HG03095 (cell line): ENCODE results near the gene PLCB4.

Experiments used
- ATAC-seq: cut with Tn5 transposase; IDR thresholded peaks from one replicate; pipeline ENCODE4 v1.9.1; 2021; ENCODE audit warnings: moderate library complexity; ENCODE audit not compliant: unreplicated experiment

The PLCB4 gene

DNA sequence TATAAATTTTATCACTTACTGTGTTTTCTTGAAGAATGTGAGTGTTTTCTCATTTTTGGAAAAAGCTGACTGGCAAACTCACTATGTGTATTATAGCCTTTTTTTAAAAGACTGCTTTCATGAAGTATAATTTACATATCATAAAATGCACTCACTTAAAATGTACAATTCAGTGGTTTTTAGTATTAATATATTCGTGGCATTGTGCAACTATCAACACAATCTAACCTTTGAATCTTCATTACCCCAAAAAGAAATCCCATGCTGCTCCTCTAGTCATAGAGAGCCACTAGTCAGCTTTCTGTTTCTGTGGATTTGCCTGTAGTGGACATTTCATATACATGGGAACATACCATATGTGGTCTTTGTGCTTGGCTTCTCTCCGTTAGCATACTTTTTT lies 143.8 kb downstream of the PLCB4 start:
- ATAC-seq: no peak

DNA sequence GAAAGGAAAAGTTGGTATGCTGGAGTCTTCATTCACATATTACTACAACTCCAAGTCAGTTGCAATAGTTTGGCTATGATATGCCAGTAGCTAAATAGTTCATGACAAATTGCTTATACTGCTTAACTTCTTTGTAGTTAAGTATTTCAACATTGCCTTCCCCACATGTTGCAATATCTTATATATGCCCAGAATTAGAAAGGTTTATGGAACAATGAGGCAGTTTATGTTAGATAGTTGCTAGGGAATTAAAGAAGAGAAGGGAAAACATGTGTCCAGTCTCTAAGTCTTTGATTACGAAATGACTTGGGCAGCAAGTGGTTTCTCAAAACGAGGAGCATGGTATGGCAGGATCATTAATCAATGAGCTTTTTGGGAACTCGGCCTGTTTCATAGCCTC lies 145.8 kb downstream of the PLCB4 start:
- ATAC-seq: no peak

DNA sequence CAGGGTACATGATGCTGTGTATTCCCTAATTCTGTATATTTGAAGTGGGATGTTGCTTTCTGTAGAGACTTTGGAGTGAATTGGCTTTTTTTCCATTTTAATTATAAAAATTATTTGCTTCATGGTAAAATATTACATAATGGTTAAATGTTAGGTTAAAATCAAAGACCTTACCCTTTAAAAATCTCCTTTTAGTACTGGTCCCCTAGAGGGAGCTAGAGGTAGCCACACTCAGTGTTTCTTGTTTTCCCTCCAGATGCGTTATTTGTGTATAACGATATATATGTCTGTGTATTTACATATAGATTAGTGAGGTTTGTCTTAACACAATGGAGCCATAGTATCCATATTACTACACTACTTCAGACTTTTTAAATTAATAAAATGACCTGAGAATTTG lies 146.7 kb downstream of the PLCB4 start:
- no peak for ATAC-seq

DNA sequence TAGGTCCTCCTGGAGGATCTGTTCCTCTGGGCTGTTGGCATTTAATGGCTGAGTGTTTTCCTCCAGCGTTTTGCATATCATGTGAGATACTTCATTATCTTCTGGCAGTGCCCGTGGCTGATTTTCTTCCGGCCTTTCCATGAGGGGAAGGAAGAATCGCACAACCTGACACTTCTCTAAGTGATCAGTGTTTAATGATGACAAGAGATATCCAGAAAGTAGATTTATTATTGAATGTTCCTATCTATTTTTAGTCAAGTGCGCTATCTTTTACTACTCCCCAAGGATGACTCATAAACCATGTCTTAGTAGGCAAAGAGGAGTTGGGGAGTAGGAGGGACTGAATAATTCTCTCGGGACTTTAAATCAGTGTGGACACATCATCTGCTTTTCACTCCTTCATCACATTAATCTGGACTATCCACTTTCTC lies 149.7 kb downstream of the PLCB4 start:
- no peak for ATAC-seq

DNA sequence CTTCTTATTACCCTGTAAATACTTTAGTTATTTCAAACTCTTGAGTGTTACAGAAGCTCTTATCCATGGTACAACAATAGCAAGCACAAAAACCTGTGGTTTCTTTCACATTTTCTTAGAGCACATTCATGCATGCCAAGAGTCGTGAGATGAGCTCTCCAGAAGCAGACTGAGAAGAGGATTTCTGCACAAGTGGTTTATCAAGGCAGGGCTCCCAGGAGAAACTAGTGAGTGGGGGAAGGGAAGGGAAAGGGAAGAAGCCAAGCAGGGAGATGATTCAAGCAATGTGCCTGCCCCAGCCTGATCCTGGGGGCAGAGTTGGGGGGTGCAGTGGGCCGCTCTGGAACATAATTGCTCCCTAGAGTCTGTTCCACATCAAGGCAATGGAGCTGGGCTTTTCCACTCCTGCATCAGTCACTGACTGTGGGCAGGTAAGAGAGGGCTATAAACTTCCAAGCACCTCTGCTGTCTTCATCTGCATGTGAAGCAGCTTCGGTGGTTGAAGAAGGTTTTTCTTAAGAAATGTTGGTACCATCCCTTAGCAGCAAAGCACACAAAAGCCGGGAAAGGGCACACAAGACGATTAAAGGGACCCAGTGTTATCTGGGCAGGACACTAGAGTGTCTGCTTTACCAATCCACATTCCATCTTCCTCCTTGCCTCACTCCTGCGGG lies 152.1 kb downstream of the PLCB4 start:
- no peak for ATAC-seq

DNA sequence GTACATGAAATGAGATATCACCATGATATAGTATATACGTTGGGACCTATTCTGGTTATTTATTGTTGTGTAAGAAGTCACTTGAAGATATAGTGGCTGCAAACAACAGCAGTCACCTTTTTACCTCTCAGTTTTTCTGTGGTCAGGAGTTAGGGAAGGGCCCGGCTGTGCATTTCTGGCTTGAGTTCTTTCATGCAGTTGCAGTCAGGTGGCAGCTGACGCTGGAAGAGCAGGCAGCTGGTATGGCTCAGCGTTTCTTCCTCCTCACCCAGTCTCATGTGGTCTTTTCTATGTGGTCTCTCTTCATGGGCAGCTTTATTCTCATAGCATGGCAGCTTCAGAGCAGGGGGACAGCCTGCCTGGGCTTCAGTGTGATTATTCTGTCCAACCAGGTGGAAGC lies 154.4 kb downstream of the PLCB4 start:
- ATAC-seq: no peak

DNA sequence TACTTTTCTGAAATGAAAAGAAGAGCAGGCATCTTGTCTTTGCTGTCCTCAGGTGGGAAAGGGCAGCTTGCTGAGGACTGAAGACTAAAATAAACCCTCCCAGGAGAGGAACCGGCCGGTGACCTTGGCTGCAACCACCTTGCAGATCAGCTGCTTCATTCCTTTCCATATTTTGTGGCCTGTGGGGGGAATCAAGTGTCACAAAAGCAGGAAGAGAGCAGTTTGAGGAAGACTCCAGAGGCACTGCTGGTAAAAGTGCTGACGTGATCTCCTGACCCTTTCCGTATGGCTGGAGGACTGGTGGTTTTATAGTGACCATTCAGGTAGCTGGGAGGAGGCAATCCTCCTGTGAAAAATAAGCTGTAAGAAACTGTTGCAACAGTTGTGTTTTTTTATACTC lies 157.0 kb downstream of the PLCB4 start:
- no peak for ATAC-seq

DNA sequence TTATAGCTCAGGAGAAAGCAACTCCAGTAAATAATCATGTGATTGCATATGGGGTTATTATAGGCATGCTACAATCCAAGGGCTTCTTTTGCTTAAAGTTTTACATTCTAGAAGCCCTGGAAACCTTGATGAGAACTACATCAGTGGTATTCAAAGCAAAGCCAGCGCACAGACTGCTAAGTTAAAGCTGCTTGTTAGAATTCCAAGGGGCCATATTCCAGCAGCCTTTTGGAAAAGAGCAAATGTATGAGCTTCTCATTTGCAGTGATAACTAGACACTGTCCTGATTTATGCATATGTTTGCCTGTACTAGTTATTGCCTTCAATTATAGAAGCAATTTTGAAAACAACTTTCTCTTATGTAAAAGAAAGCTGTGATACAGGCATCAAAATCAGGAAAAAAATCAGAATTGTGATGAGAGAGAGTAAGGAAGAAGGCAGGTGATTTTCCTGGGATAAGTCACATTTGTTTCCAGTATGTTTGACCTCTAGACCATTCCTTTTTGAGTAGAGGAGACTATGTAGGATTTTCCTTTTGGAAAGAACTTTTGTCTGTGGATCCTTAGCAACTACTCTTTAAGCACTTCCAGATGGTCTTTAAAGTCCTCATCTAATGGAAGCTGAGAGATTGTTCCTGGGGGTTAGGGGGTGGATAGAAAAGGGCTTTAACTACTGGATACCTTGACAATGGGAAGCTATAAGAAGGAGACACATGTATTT lies 159.2 kb downstream of the PLCB4 start:
- ATAC-seq: no peak

DNA sequence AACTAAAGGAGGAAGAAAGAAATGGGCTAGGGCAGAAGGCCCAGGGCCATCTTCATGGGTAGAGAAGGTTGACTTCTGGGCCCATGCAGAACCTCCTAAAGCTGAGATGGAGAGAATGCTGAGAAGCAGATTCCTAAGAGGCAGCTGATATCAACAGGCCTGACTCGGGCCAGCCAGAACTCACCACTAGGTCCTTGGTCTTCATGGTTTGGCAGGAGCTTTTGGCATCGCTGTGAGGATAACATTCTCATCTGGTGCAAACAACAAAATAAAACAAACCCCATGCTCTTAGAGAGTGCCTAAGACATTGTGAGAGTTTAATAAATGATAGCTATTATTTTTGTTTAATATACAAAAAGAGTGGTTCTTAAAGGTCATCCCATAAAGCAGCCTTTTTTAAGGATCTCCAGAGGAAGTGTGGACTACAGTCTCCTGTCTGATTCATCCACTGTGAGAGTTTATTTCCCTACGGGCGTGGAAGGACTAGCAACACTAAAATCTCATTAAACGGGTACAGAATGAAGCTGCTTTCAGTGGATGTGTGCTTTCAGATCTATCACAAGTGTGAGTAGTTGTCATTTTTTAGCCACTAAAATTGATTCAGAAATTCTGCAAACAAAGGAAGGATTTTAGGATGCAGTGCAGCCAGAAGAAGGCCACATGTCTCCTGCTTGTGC lies 160.0 kb downstream of the PLCB4 start:
- ATAC-seq: no peak

DNA sequence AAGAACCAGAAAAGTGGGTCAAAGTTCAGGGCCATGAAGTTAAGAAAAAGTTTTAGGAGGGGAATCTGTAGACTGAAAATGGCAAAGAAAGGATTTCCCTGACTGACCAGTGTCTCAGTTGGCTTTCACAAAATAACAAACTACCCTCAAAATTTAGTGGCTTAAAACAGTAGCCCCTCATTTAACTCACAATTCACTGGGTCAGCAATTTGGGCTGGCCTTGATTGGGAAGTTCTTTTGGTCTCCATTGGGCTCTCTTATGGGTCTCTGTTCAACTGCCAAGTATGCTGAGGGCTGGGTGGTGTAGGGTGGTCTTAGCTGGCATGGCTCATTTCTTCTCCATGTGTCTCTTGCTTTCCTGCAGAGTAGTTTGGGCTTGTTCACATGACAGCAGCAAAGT lies 161.5 kb downstream of the PLCB4 start:
- no peak for ATAC-seq

DNA sequence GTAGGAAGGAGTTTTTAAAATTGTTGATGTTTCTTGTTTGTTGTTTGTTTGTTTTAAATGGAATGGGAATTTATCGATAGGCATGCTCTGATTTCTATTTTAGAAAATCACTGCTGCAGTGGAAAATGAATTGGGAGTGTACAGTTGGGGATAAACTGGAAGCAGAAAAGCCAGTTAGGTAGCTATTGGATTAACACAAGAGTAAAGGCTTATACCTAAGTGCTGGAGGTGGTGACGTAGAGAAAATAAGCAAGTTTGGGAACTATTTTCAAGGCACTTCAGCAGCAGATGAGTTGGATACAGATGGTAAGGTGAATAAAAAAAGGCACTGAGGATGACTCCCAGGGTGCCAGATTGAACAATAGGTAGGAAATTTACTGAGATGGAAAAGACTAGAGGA lies 164.9 kb downstream of the PLCB4 start:
- no peak for ATAC-seq

DNA sequence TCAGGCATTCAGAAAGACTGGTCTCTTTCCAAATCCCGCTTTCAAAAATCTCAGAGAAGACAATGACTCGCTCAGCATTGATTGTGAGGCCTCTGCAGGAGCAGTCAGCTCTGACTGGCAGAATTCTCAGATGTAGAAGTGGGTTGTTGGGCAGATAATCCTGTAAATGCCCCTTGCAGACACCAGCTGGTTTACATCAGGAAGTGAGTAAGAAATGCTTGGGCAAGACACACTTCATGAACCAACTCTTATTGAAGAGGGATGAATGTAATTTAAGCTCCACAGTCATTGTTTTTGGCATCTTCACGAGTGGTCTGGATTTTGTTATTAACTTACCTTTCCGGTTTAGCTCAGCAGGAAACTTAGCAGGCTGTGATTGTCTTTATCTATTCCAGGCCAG lies 166.6 kb downstream of the PLCB4 start:
- no peak for ATAC-seq

DNA sequence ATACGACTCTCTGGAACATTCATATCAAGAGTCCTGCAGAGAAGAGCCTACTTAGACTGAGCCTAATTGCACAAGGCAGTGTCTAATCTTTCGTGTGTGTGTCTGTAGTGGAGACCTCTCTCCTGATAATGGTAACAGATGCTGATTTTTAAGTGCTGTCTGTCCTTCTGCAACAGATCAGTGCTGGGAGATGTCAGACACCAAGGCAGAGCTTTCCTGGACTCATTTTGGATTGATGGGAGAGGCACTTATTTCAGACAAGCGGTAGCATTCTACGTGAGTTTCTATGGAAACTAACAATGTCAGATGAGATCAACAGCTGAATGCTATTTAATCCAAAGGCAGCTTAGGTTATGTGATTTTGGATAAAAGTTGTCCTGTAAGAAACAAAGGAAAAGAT lies 167.6 kb downstream of the PLCB4 start:
- no peak for ATAC-seq

DNA sequence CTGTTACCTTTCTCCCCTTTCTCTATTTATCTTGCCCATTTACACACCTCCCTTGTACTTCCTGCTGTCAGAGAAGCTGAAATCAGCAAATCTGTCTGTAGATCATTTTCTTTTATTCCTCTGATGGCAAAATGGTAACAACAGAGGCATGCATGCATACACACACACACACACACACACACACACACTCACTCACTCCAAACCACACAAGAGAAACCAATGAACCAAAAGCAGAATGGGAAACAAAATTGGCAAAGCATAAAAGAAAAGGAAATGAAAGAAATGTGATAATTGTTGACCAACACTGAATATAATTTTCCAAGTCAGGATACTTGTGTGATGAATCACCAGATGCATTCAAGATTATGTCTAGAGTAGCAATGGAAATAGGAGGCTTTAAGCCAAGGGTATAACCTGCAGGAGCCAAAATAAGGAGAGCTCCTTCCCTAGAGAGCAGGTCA lies 172.4 kb downstream of the PLCB4 start:
- no peak for ATAC-seq

DNA sequence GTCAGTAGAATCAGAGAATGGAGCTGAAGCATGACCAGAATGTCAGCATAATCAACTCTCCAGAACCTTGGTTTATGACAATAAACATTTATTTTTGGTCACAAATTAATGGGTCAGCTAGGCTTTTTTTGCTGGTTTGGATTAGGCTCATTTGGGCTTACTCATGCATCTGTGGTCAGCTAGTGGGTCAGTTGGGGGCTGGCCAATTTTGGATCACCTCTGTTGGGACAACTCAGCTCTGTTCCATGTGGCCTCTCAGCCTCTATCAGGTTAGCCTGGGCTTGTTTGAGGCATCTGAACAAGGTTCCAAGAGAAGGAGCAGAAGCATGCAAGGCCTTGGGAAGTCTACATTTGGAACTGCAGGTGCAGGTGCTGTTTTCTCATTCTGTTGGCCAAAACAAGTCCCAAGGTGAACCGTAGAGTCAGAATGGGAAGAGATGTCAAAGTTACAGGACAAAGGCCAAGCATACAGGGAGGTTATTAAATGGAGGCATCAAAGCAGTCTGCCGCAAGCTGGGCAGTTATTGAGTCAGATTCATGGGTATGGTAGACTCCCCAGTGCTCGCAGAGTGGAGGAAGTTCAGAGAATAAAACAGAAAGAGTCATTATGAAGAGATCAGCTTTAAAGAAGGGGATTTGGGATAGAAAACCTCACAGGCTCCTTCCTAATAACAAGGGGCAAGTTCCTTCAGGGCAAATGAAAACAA lies 173.0 kb downstream of the PLCB4 start:
- ATAC-seq: no peak

DNA sequence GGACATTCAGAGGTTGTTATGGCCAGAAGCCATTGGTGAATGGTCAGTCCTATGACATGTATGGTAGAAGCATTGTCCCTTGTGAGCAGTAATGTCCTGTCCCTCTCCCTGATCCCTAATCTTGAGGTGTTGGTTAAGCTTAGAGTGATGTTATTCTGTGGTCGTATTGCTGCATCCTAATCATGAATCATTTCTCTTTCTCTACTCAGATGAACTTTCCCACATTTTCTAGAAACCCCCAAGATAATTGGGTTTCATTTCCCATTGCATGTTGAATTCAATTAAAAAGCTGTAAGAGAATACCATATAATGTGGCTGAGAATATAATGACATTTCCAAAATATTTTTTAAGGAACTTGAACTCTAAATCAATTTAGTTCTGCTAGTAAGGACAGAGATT lies 175.1 kb downstream of the PLCB4 start:
- no peak for ATAC-seq

DNA sequence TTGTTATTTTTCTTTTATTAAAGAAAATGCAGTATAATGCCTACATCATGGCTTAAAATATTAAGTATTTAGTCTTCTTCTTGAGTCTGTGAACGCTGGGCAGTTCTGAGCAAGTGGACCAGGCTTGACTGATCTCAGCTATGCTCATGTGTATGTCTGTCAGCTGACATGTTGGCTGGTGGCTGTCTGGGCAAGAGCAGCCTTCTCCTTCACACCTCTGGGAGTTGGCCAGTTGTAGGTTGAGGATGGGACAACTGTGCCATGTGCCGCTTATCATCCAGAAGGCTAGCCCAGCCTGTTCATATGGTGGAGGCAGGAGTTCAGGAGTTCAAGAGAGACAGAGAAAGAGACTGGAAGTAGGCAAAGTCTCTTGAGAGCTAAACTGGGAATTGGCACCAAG lies 175.9 kb downstream of the PLCB4 start:
- ATAC-seq: no peak

DNA sequence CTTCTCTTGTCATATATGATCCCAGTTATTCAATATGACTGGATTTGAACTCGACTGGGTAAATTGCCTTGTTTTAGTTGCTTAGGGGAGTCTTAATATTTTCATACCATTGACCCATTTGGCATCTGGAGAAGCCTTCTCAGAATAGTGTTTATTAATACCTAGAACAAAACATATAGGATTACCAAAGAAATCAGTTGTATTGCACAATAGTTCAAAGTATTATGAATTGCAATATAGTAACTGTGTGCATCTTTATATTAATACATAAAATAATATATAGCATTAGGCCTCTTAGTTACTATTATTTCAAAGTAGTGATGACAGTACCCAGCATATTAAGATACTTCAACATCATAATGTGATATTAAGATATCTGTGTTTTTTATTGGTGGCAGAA lies 177.8 kb downstream of the PLCB4 start:
- ATAC-seq: no peak

DNA sequence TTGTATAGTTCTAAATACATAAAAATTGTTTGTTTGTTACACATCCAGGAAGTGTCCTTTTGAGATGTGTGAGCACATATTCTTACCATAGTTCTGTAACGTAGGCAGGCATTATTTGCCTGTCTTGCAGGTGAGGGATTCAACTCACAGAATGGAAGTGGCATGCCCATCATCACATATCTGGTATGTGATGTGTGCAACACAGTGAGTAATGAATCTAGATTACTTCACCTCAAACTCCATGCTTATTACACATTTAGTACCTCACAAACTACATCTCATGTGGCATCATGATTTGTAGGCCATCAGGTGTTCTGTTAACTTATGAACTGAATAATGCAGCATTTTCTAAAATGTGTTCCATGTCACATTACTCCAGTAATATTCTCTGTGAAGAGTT lies 181.6 kb downstream of the PLCB4 start:
- no peak for ATAC-seq

DNA sequence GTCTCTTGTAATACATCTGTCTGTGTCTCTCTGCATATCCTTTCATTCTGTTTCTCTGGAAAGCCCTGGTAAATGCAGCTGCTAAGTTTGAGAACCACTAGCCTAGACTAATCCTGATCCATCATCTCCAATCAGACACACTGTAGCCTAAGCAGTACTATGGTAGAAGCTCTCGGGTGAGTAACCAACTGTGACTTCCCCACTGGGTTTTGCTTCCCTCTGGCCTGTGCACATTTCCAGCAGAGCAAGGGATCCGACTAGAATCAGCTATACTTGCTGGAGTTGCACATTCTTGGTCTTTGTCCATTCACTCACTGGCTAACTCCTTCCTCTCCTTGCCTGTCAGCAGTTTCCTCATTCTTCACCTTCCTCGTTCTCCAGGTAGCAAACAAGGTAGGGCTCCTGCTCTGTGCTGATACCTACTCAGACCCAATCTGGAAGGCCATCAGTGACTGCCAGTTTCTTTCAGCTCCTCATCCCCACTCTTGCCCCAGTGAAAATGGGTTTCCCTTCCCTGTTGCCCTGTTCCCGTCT lies 184.2 kb downstream of the PLCB4 start:
- no peak for ATAC-seq

DNA sequence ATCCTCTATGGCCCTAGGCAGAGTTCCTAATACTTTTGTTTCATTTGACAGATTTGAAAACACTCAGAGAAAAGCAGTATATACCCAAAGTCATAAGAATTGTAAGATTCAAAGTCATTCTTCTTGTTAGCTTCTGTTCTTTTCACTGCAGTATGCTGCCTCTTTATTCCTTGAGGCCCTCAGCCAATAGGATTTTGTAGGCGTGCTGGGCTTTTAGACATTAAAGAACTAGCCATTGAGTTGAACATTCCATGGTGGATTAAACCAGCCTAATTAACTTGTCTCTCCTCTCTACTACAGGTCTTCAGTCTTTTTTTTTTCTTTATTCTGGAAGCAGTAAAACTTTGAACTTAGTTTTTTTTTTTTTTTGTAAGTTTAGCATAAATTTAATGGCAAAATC lies 186.3 kb downstream of the PLCB4 start:
- no peak for ATAC-seq
